IPS-18c (cell line): ENCODE data around the gene UBE2E3.

Experiments
- H3K4me3 ChIP-seq: 2 replicates; pipeline ENCODE4 v1.7.0; 2013; ENCODE audit warnings: low read depth, mild to moderate bottlenecking, low read length, moderate library complexity; ENCODE audit not compliant: insufficient read depth
- H3K9me3 ChIP-seq: one replicate; pipeline ENCODE4 v1.6.1; 2013; ENCODE audit warnings: mild to moderate bottlenecking, low read length, moderate library complexity; ENCODE audit not compliant: control insufficient read depth, insufficient read depth

The UBE2E3 gene

DNA sequence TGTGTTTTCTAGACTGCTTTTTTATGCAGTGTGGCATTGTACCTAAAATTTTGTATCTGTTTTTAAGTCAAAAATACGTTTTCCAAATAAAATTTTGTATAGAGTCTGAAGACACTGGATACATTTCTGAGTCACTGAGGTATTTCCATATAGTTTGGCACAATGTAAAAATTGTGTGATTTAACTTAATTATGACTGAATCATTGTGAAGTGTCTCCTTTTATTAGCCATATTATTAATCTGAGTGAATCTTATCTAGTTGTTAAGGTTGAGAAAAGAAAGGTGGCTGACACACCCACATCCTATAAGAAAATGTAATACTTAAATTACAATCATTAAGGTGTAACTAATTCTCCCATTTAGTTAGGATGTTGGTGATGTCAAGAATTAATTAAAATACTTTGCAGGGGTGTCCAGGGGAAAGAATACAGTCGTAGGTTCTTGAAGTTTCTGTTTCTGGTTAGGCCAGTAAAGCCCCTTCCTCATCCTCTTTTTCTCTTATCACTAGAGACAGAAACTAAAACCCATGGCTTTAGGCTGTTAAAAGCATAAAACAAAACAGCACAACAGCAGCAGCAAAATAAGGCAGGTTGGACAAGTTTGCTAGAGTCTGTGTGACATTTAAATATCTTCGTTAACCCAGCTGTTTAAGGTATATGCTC is 71.6 kb downstream of the UBE2E3 start:
- Histone ChIP-seq H3K9me3 (no peaks in the 10 kb centered on the region), H3K4me3 (no peak overlapping the region)

- Histone ChIP-seq H3K4me3 (no peak overlapping the region), H3K9me3 (no peaks in the 10 kb centered on the region)
These were observed 72.1 kb downstream of the UBE2E3 start for GRCh38 chr2:181052523-181052891.

- Histone ChIP-seq H3K4me3 (no peak overlapping the region), H3K9me3 (no peaks in the 10 kb centered on the region)
These were observed 73.9 kb downstream of the UBE2E3 start for GRCh38 chr2:181054256-181054655.

GRCh38 chr2:181054843-181055242 is 74.4 kb downstream of the UBE2E3 start:
- no peak overlapping the region for H3K4me3 ChIP-seq
- no peaks in the 10 kb centered on the region for H3K9me3 ChIP-seq

- Histone ChIP-seq H3K4me3 (no peak overlapping the region), H3K9me3 (no peaks in the 10 kb centered on the region)
These were observed 78.2 kb downstream of the UBE2E3 start for GRCh38 chr2:181058378-181059269.

DNA sequence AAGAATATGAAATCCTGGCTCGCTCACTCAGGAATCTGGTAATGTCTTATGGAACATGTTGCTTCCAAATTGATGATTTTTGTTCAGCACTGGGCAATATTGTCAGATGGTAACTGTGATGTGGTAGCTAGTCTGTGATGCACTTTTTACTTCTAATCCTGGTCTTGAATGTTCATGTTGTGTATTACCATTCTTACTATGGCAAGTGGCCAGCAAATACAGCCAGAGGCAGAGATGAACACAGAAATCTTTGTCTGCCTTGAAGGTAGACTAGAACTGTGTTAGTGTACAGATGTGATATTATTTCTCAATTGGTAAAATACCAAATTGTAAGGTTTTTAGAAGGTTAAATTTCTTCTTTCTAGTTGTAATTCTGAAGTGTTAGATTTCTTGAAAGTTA is 83.3 kb downstream of the UBE2E3 start:
- H3K9me3 ChIP-seq, result no peaks in the 10 kb centered on the region
- no peak overlapping the region for H3K4me3 ChIP-seq

GRCh38 chr2:181065458-181065857 is 85.1 kb downstream of the UBE2E3 start:
- Histone ChIP-seq H3K9me3 (no peaks in the 10 kb centered on the region), H3K4me3 (no peak overlapping the region)

GRCh38 chr2:181066333-181066732 is 85.9 kb downstream of the UBE2E3 start:
- no peak overlapping the region for H3K4me3 ChIP-seq
- no peaks in the 10 kb centered on the region for H3K9me3 ChIP-seq

DNA sequence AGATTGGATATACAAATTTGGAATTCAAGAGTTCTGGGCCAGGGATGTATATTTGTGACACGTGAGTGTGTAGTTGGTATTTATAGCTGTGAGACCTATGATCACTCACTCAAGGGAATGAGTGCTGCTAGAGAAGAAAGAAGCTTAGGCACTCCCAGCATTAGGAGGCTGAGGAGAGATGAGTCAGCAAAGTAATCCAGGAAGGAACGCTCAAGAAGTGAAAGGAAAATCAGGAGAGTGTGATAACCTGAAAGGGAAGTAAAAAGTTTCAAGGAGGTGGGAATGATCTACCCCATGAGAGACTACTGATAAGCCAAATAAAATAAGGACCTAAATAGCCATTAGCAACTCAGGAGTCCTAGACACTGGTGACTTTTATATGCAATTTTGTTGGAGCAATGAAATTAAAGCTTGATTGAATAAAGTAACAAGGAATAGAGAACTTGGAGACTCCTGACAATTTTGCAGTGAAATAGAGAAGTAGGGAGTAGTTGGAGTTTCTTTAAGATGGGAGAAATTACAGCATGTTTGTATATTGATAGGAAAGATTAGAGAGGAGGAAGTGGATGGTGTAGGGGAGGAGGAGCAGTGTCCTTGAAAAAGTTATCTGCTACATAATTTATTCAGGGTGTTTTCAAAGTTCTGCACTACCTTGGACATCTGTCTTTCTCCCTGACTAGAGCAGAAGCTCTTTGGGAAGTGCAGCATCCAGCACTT is 89.9 kb downstream of the UBE2E3 start:
- H3K9me3 ChIP-seq, result no peaks in the 10 kb centered on the region

GRCh38 chr2:181070836-181071200 is 90.4 kb downstream of the UBE2E3 start:
- no peaks in the 10 kb centered on the region for H3K9me3 ChIP-seq
- no peak overlapping the region for H3K4me3 ChIP-seq

More for the DNA sequence above, 89.9 kb downstream of the UBE2E3 start:
- no peak overlapping the region for H3K4me3 ChIP-seq

DNA sequence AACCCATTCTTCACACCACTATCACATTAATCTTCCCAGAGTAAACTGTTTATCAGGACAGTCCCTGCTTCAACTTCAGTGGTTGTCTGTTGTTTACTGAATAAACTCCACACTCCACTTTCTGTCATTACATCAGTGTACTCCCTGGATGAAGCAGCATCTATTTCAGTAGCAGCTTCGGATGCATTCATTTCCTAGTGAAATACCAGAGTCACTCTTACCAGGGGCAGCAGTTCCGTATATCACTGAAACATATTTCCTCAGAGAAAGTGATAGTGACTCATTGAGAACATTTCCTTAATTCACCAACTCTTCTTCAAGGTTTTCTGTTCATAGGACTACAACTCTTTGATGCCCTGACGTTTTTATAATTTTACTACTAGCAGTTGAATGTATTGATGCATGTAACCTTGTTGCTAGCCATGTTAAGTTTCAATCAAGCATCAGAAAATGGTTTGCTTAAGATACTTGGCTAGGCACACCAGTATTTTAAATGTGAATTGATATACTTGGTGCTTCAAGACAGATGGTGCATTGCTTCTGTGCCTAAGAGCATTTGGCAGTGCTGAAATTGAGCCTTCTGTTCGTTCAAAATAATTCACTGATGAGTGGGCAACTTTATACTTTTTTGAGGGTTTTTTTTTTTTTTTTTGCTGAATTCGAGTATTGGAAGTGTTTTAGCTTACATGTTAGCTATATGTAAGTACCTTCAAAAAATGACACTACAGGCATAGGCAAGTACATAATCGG is 92.3 kb downstream of the UBE2E3 start:
- H3K9me3 ChIP-seq, result no peaks in the 10 kb centered on the region
- H3K4me3 ChIP-seq, result no peak overlapping the region

- H3K9me3 ChIP-seq, result no peaks in the 10 kb centered on the region
- no peak overlapping the region for H3K4me3 ChIP-seq
These were observed 93.5 kb downstream of the UBE2E3 start for GRCh38 chr2:181073896-181074295.

DNA sequence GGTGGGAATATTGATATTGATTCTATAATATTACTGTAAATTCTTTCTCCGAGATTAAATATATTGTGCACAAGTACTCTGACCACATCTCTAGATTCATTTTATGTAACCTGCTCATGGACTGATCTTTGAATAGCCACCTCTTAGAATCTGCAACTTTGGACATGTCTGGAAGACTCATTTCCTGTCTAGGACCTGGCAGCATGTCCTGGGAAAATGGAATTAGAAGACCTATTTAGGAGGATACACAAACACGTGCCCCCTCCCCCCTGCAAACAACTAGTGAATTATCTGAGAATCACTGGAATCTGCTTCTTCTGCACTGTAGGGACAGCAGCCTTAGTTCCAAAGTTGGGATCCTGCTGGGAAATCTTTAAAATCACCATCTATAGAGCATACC is 94.1 kb downstream of the UBE2E3 start:
- H3K9me3 ChIP-seq, result no peaks in the 10 kb centered on the region
- no peak overlapping the region for H3K4me3 ChIP-seq

- Histone ChIP-seq H3K9me3 (no peaks in the 10 kb centered on the region), H3K4me3 (no peak overlapping the region)
These were observed 96.3 kb downstream of the UBE2E3 start for GRCh38 chr2:181076658-181077057.

- H3K9me3 ChIP-seq, result no peaks in the 10 kb centered on the region
These were observed 96.8 kb downstream of the UBE2E3 start for GRCh38 chr2:181077128-181077709.

DNA sequence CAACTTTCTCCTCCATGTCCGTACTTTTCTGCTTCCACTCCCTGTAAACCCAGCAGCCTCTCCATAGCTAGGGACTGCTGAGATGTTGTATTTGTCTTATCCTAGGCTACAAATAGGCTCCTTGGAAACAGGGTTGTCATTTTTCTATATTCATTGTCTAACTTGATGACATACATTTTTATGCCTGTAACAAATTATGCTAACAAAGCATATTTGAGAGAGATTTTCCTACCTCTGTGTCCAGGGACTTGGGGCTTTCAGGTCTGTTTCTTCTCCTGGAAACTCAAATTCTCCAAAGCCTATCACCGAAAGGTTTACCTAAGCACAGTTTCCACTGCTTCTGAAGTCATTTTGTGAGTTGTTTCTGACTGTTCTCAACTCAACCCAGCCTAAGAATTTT is 102.7 kb downstream of the UBE2E3 start:
- no peaks in the 10 kb centered on the region for H3K9me3 ChIP-seq
- H3K4me3 ChIP-seq, result no peak overlapping the region

More at GRCh38 chr2:181077128-181077709, 96.8 kb downstream of the UBE2E3 start:
- H3K4me3 ChIP-seq, result no peak overlapping the region

DNA sequence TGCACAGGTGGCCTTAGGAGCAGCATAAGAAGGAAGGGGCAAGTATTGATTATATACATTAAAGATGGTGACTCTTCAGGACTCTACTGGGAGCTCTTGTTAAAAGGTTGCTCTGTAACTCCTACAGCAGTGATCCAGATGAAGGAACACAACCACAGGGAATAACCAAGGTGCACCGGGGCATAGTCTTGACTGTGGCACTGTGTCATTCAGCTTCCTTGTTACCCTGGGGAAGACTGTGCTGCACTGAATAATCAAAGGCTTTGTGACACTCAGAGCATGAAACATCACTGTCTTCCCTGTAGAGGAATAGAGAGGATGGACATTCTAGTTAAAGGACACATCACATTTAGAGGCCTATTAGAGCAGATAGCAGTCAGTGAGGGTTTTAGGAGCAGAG is 105.3 kb downstream of the UBE2E3 start:
- H3K4me3 ChIP-seq, result no peak overlapping the region

More for the DNA sequence above, 105.3 kb downstream of the UBE2E3 start:
- H3K9me3 ChIP-seq, result no peaks in the 10 kb centered on the region
